HepG2 (cell line): ENCODE data around the gene C3orf18. TPM values are rescaled to one million over a fixed set of nuclear protein-coding genes. Genes with fewer than 3 reads are reported as not detected.
A peak's percentile ranks its signal among the peaks of the same experiment; 100 is the strongest.

Source experiments
- ATAC-seq: fragments of 200-7000 bp; cut with Tn5 transposase; 3 replicates; pipeline ENCODE4 v1.9.1; 2020; ENCODE audit warnings: mild to moderate bottlenecking, moderate library complexity
- BruUV-seq: library from RNA; stranded (reverse); fragments of 400-500 nt; replicated peaks from 2 replicates; lab custom pipeline; 2021; lab: Mats Ljungman, UMichigan
- CTCF ChIA-PET: fragments of 300-600 bp; formaldehyde crosslinking; extraction: SDS; loops from one replicate; lab custom pipeline; 2021; ENCODE audit warnings: low total read pairs, inconsistent platforms, low intra/inter-chr PET ratio; lab: Yijun Ruan, JAX
- POLR2A ChIA-PET: fragments of 350-600 bp; sonication (Branson Sonifier 250); formaldehyde crosslinking; loops from one replicate; lab custom pipeline; 2020; ENCODE audit warnings: antibody characterized with exemption, inconsistent platforms; lab: Yijun Ruan, JAX
- DNase-seq: peaks from one replicate; pipeline ENCODE4 v3.0.0-alpha.2; 2015; ENCODE audit warnings: low spot score
- FAIRE-seq: peaks from 3 replicates; lab custom pipeline; 2011; peaks lifted over from hg19 to GRCh38; lab: Jason Lieb, UNC
- H2AFZ ChIP-seq: one replicate; pipeline ENCODE4 v1.6.1; 2011; ENCODE audit warnings: low read length, inconsistent platforms
- H3K27ac ChIP-seq: fragments of 300-600 bp; 3 replicates; pipeline ENCODE4 v1.8.0; 2011; ENCODE audit warnings: mixed run types, mild to moderate bottlenecking, mixed read lengths, low read length, inconsistent platforms; ENCODE audit not compliant: insufficient read depth; ENCODE audit errors: extremely low read length
- H3K27me3 ChIP-seq, 2 experiments: fragments of 200-600 bp in 1 of 2; 2 replicates in 1 of 2; 3 replicates in 1 of 2; pipeline versions ENCODE4 v1.6.0 to v1.8.0; 2011; ENCODE audit warnings: low read length in 2 of 2, mild to moderate bottlenecking in 2 of 2, moderate library complexity in 2 of 2, inconsistent platforms in 1 of 2; ENCODE audit not compliant: insufficient read depth in 2 of 2, control insufficient read depth in 1 of 2
- H3K36me3 ChIP-seq, 2 experiments: fragments of 200-600 bp in 1 of 2; replicated peaks in 1 of 2; 2 replicates in 1 of 2; 3 replicates in 1 of 2; pipeline versions ENCODE4 v1.5.1 to v1.8.0; 2011; ENCODE audit warnings: low read length in 2 of 2, inconsistent platforms in 1 of 2; ENCODE audit not compliant: insufficient read depth in 2 of 2, control insufficient read depth in 1 of 2
- H3K4me1 ChIP-seq: 2 replicates; pipeline ENCODE4 v1.5.1; 2012; ENCODE audit warnings: low read length, inconsistent platforms; ENCODE audit not compliant: insufficient read depth
- H3K4me2 ChIP-seq: 2 replicates; pipeline ENCODE4 v1.6.0; 2011; ENCODE audit warnings: low read depth, low read length, inconsistent platforms
- H3K4me3 ChIP-seq, 3 experiments: fragments of 200-600 bp in 1 of 3; sonication (generic), shearing (Covaris generic) in 1 of 3; replicated peaks in 1 of 3; 2 replicates each; pipeline ENCODE4 v1.5.1; 2011 to 2016; ENCODE audit warnings: low read length in 3 of 3, inconsistent platforms in 2 of 3, low read depth in 2 of 3, mild to moderate bottlenecking in 2 of 3, control low read depth in 1 of 3, mixed read lengths in 1 of 3; ENCODE audit not compliant: insufficient read depth in 1 of 3
- H3K79me2 ChIP-seq: one replicate; pipeline ENCODE4 v1.6.1; 2011; ENCODE audit warnings: low read length, inconsistent platforms; ENCODE audit not compliant: insufficient read depth
- H3K9ac ChIP-seq: 2 replicates; pipeline ENCODE4 v1.6.0; 2011; ENCODE audit warnings: mild to moderate bottlenecking, low read depth, low read length, inconsistent platforms; ENCODE audit not compliant: insufficient read depth
- H3K9me3 ChIP-seq: 2 replicates; pipeline ENCODE4 v1.5.1; 2012; ENCODE audit warnings: mild to moderate bottlenecking, low read length
- H4K20me1 ChIP-seq: 2 replicates; pipeline ENCODE4 v1.6.0; 2011; ENCODE audit warnings: inconsistent platforms, mild to moderate bottlenecking, low read length, moderate library complexity; ENCODE audit not compliant: insufficient read depth
- BCL6 ChIP-seq: IDR thresholded peaks from 2 replicates; pipeline ENCODE4 v1.6.1; 2016; ENCODE audit warnings: missing genetic modification reagents, missing compliant biosample characterization
- CEBPB ChIP-seq: IDR thresholded peaks from 2 replicates; pipeline ENCODE4 v1.6.1; 2011; ENCODE audit warnings: low read depth, low read length, improper control_type of control experiment, borderline replicate concordance
- ZFP36 ChIP-seq: fragments of 150-350 bp; IDR thresholded peaks from 2 replicates; pipeline ENCODE4 v1.6.1; 2018; ENCODE audit warnings: borderline replicate concordance, low read length, low read depth; ENCODE audit not compliant: partially characterized antibody
- ZNF567 ChIP-seq: sonication (generic); formaldehyde crosslinking; IDR thresholded peaks from 2 replicates; pipeline ENCODE4 v1.8.1; 2023; ENCODE audit warnings: mild to moderate bottlenecking, missing genetic modification reagents, borderline replicate concordance
- WGBS: methylation state at CpG from one replicate; pipeline ENCODE4 v1.1.6; 2017; ENCODE audit warnings: low lambda C conversion rate; 5-methylcytosine and 5-hydroxymethylcytosine counted together
- in situ Hi-C: cut with HindIII; loops from 2 replicates; pipeline ENCODE4 v1.10.0; 2017; ENCODE audit warnings: low pct_unique_long_range_greater_than_20kb; ENCODE audit not compliant: extremely low pct_ligation_motif_present
- intact Hi-C: fragments of 100-400 bp; cut with micrococcal nuclease; formaldehyde crosslinking; loops from one replicate; pipeline ENCODE4 v1.10.0; 2022; ENCODE audit not compliant: unreplicated experiment
- polyA plus RNA-seq, 8 experiments: library from polyadenylated mRNA; depleted of rRNA in 3 of 8; stranded (reverse) in 7 of 8; unstranded in 1 of 8; fragments of >200 nt; fragmentation: Illumina TruSeq in 4 of 8; extraction: Trizol in 4 of 8; gene quantifications; 2 replicates each; pipeline versions ENCODE4 v1.2.1 to v1.2.3, GENCODE V29; 2011 to 2016; ENCODE audit warnings: low read depth in 4 of 8, missing spikeins in 1 of 8, mixed read lengths in 1 of 8; ENCODE audit not compliant: insufficient read depth in 1 of 8
- total RNA-seq, 5 experiments: library from RNA; depleted of rRNA; stranded (reverse); fragments of >200 nt; fragmentation: Illumina TruSeq; extraction: Trizol; gene quantifications; 2 replicates each; pipeline ENCODE4 v1.2.3, GENCODE V29; 2016; ENCODE audit warnings: low read depth in 1 of 5

C3orf18 gene
- total and polyA plus RNA-seq, 2 of the 13 experiments (the other 11 are each of a cell fraction or from before 2014, with no cell fraction given): 1.6 to 4.8 TPM

DNA sequence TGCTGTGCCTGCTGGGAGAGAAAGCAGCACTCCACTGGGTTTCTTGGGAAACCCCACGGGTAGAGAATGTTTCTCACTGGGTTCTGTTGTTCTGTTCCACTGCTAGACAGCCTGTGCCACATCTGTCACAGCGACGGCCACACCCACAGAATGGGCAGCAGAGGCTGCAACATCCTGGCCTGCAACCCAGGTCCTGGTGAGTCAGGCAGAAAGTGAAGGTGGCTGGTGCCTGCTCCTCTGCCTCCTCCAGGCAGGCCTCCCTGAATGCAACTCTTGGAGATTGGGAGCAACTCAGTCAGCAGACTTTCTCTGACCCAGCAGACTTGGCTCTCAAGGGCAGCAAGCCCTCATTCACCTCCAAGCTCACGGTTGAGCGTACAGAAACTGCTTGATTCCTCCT, 13.0 kb downstream of the C3orf18 start:
- Histone ChIP-seq H3K9me3 (no peaks in the 10 kb centered on the region), H2AFZ (no peak overlapping the region), H3K27me3 (peaks cover 3 to 32% of the 10 kb centered on the region in 2 experiments; a peak in 3 of 5 replicates), H3K4me1 (peaks cover 16% of the 10 kb centered on the region), H3K27ac (no peak overlapping the region), H3K9ac (no peak overlapping the region), H4K20me1 (no peaks in the 10 kb centered on the region), H3K79me2 (no peaks in the 10 kb centered on the region), H3K4me3 (no peak overlapping the region), H3K4me2 (no peak overlapping the region), H3K36me3 (no peaks in the 10 kb centered on the region)
- 8% methylated on average over 2 of the region's 5 CpGs for WGBS
- intact Hi-C loops (no loop called here), in situ Hi-C loops (no loop called here)
- CTCF ChIA-PET: no interaction called here
- FAIRE-seq (no peak), DNase-seq (no peak), ATAC-seq (no peak)
- no peak for TF ChIP-seq ZNF567 (CRISPR knock-in tag)
- peak; percentile 65 for TF ChIP-seq ZFP36
- no TSS peak for BruUV-seq
- POLR2A ChIA-PET: no interaction called here

DNA sequence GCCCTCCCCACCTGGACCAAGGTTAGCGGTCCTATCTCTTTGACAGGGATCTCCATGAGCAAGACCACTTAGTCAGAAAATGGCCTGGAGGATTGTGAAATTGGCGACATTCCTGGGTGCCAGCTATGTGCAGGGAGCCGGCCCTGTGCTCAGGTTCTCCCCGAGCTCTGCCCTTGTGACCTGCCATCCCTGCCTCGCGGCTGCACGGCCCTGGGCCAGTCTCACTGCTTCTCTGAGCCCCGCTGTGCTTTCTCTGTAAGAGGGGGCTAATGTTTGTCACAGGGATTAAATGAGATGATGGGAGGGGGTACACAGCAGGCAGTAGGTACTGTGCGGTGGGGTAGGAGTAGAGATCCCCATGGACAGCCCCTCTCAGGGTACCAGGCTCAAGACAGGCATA, 14.9 kb downstream of the C3orf18 start:
- ChIA-PET POLR2A (no interaction called here), CTCF (no interaction called here)
- no peak for DNase-seq
- Histone ChIP-seq H2AFZ (no peak overlapping the region), H3K4me1 (peaks cover 14% of the 10 kb centered on the region), H3K36me3 (no peaks in the 10 kb centered on the region), H3K9ac (no peak overlapping the region), H3K4me2 (no peak overlapping the region), H3K79me2 (no peaks in the 10 kb centered on the region), H3K4me3 (no peak overlapping the region), H3K27ac (no peak overlapping the region), H4K20me1 (peaks cover 2% of the 10 kb centered on the region; the same call in 1 of the 2 replicates), H3K9me3 (no peaks in the 10 kb centered on the region), H3K27me3 (peaks cover 2 to 31% of the 10 kb centered on the region in 2 experiments; a peak in 3 of 5 replicates)
- ATAC-seq: no peak
- 0% methylated on average over 3 of the region's 9 CpGs for WGBS
- intact Hi-C loops (no loop called here), in situ Hi-C loops (no loop called here)
- no TSS peak for BruUV-seq
- TF ChIP-seq BCL6 (CRISPR knock-in tag) (no peak), CEBPB (0 out of 2 replicates have a peak, but pooled peaks have one; percentile 16)
- no peak for FAIRE-seq
